GM10266 (cell line): ENCODE measurements around the gene ABCC1.
"Not testable (repeated sequence)": the region's sequence is repeated elsewhere in the genome, so short reads cannot be mapped to it uniquely, and the experiment has no call there.

Experiments used
- DNase-seq: peaks from one replicate; pipeline ENCODE4 v3.0.0; 2012; ENCODE audit errors: extremely low spot score
- CTCF ChIP-seq: IDR thresholded peaks from 2 replicates; pipeline ENCODE4 v1.5.1; 2012; ENCODE audit warnings: mild to moderate bottlenecking, low read depth; ENCODE audit not compliant: control insufficient read depth, insufficient read depth; ENCODE audit errors: missing control alignments

Gene ABCC1

GRCh38 chr16:15928261-15929104, 20.9 kb upstream of the ABCC1 start:
- TF ChIP-seq CTCF, result no peak
- DNase-seq, result no peak

- no peak for DNase-seq
- no peak for TF ChIP-seq CTCF
Measured at GRCh38 chr16:15932939-15933338, 16.5 kb upstream of the ABCC1 start.

GRCh38 chr16:15933781-15934180, 15.6 kb upstream of the ABCC1 start:
- TF ChIP-seq CTCF, result no peak
- no peak for DNase-seq

GRCh38 chr16:15934991-15935390, 14.4 kb upstream of the ABCC1 start:
- DNase-seq, result no peak
- no peak for TF ChIP-seq CTCF

- not testable (repeated sequence) for DNase-seq
Measured at GRCh38 chr16:15936809-15937208, 12.6 kb upstream of the ABCC1 start.

- TF ChIP-seq CTCF, result no peak
- no peak for DNase-seq
Measured at GRCh38 chr16:15942931-15943690, 6.3 kb upstream of the ABCC1 start.

- no peak for TF ChIP-seq CTCF
- DNase-seq, result no peak
Measured at GRCh38 chr16:15946257-15947044, 3.0 kb upstream of the ABCC1 start.
